K562 (cell line): ENCODE data around the gene TRIP11.

Experiments
- ATF3 ChIP-seq, 2 experiments: fragments of 450-650 bp in 1 of 2; sonication (generic) in 1 of 2; formaldehyde crosslinking in 1 of 2; IDR thresholded peaks in 1 of 2; conservative IDR thresholded peaks in 1 of 2; 2 replicates each; pipeline versions ENCODE4 v1.6.1 to v1.8.1; 2016 to 2023; ENCODE audit warnings: mild to moderate bottlenecking in 2 of 2, moderate library complexity in 2 of 2, inconsistent platforms in 1 of 2, missing genetic modification reagents in 1 of 2
- CEBPB ChIP-seq: fragments of 450-650 bp; IDR thresholded peaks from 2 replicates; pipeline ENCODE4 v1.6.1; 2016; ENCODE audit warnings: missing genetic modification characterization, missing compliant biosample characterization
- CTBP1 ChIP-seq: fragments of 450-650 bp; IDR thresholded peaks from 2 replicates; pipeline ENCODE4 v1.6.1; 2016; ENCODE audit warnings: borderline replicate concordance
- HDGF ChIP-seq: fragments of 450-650 bp; IDR thresholded peaks from 2 replicates; pipeline ENCODE4 v1.6.1; 2016
- PHF21A ChIP-seq: fragments of 450-650 bp; IDR thresholded peaks from 2 replicates; pipeline ENCODE4 v1.6.1; 2017; ENCODE audit warnings: low read depth, borderline replicate concordance
- ZFP1 ChIP-seq: fragments of 450-650 bp; formaldehyde crosslinking; IDR thresholded peaks from 2 replicates; pipeline ENCODE4 v1.4.0; 2020; ENCODE audit warnings: mild to moderate bottlenecking, mixed read lengths
- ZHX1 ChIP-seq: fragments of 150-350 bp; conservative IDR thresholded peaks from 2 replicates; pipeline ENCODE4 v1.6.1; 2014; ENCODE audit warnings: low read length
- ZNF354B ChIP-seq: fragments of 250-450 bp; sonication (Bioruptor Pico); IDR thresholded peaks from 2 replicates; pipeline ENCODE4 v1.4.0; 2020
- ZNF589 ChIP-seq: fragments of 200-800 bp; sonication (Bioruptor generic); IDR thresholded peaks from 2 replicates; pipeline ENCODE4 v1.6.1; 2016; ENCODE audit warnings: low read depth, missing genetic modification characterization, missing compliant biosample characterization

- TF ChIP-seq PHF21A: no peak
- TF ChIP-seq ZHX1: no peak
- TF ChIP-seq ZFP1 (CRISPR knock-in tag): no peak
- TF ChIP-seq CEBPB (tag): no peak
- no peak for TF ChIP-seq HDGF
- TF ChIP-seq ZNF354B (CRISPR knock-in tag): no peak
- TF ChIP-seq ATF3 (IDR thresholded peaks at IDR 0.05): no peak
- no peak for TF ChIP-seq ATF3 (CRISPR knock-in tag; conservative IDR thresholded peaks at IDR 0.05)
- no peak for TF ChIP-seq CTBP1
- no peak for TF ChIP-seq ZNF589 (CRISPR knock-in tag)
Observed at GRCh38 chr14:92009604-92010003, 30.3 kb downstream of the TRIP11 start.
